ENCODE measurements around the gene SLC16A12. TPM values are rescaled to one million over a fixed set of nuclear protein-coding genes. Genes with fewer than 3 reads are reported as not detected.

The SLC16A12 gene
- total and polyA plus RNA-seq, 4 donors = 0.03 to 10.7 (median 0.94) TPM

- H3K4me3 ChIP-seq (ENCODE audit: low read depth in 1 of 3, low read length in 3 of 3) = no peak overlapping the region
- no peaks in the 10 kb centered on the region for H3K9me3 ChIP-seq (ENCODE audit: control insufficient read depth in 4 of 4, low read length in 3 of 4)
- no peak for TF ChIP-seq MAX (IDR thresholded peaks at IDR 0.05)
- no peak for TF ChIP-seq EGR1 (IDR thresholded peaks at IDR 0.05; ENCODE audit: low read depth in 2 of 2)
- no peak for TF ChIP-seq HNF4G (IDR thresholded peaks at IDR 0.05)
- TF ChIP-seq JUND (IDR thresholded peaks at IDR 0.05) = no peak
- TF ChIP-seq YY1 (IDR thresholded peaks at IDR 0.05) = no peak
- TF ChIP-seq CTCF (IDR thresholded peaks at IDR 0.05; ENCODE audit: low read depth, low read length, missing input control) = no peak
- TF ChIP-seq GABPA (IDR thresholded peaks at IDR 0.05 in 1 of 2, conservative IDR thresholded peaks at IDR 0.05 in 1 of 2) = no peak
- 87% methylated on average over 1 of the region's 1 CpG for WGBS
- H3K27ac ChIP-seq (ENCODE audit: low read depth in 1 of 2, low read length in 2 of 2) = no peak overlapping the region
- H3K4me1 ChIP-seq (ENCODE audit: control insufficient read depth in 4 of 4, insufficient read depth in 4 of 4, low read length in 3 of 4) = peaks cover 0 to 13% (median 3%) of the 10 kb centered on the region in 4 donors
- H3K36me3 ChIP-seq (ENCODE audit: control insufficient read depth in 4 of 4, insufficient read depth in 3 of 4, low read depth in 1 of 4, low read length in 3 of 4) = no peaks in the 10 kb centered on the region
- no peak overlapping the region for H3K9ac ChIP-seq (ENCODE audit: low read depth in 1 of 2, low read length in 2 of 2)
- no peaks in the 10 kb centered on the region for H3K27me3 ChIP-seq (ENCODE audit: control insufficient read depth in 4 of 4, insufficient read depth in 4 of 4, low read length in 3 of 4)
- DNase-seq (ENCODE audit: low spot score) = no peak
Observed at GRCh38 chr10:89520706-89521105, 14.7 kb downstream of the SLC16A12 start.

- no peak overlapping the region for H3K27ac ChIP-seq (ENCODE audit: low read depth in 1 of 2, low read length in 2 of 2)
- peaks cover 0 to 13% (median 3%) of the 10 kb centered on the region in 4 donors for H3K4me1 ChIP-seq (ENCODE audit: control insufficient read depth in 4 of 4, insufficient read depth in 4 of 4, low read length in 3 of 4)
- no peak for DNase-seq (ENCODE audit: low spot score)
- 91% methylated on average over 12 of the region's 12 CpGs for WGBS
- no peaks in the 10 kb centered on the region for H3K27me3 ChIP-seq (ENCODE audit: control insufficient read depth in 4 of 4, insufficient read depth in 4 of 4, low read length in 3 of 4)
- TF ChIP-seq GABPA (IDR thresholded peaks at IDR 0.05 in 1 of 2, conservative IDR thresholded peaks at IDR 0.05 in 1 of 2) = no peak
- TF ChIP-seq MAX (IDR thresholded peaks at IDR 0.05) = no peak
- no peak for TF ChIP-seq YY1 (IDR thresholded peaks at IDR 0.05)
- no peak for TF ChIP-seq JUND (IDR thresholded peaks at IDR 0.05)
- TF ChIP-seq HNF4A (conservative IDR thresholded peaks at IDR 0.05) = no peak
- no peak for TF ChIP-seq RXRA (IDR thresholded peaks at IDR 0.05)
- TF ChIP-seq FOXA1 (IDR thresholded peaks at IDR 0.05) = no peak
- TF ChIP-seq RAD21 (IDR thresholded peaks at IDR 0.05) = no peak
- no peak for TF ChIP-seq FOXA2 (IDR thresholded peaks at IDR 0.05)
- TF ChIP-seq CTCF (IDR thresholded peaks at IDR 0.05; ENCODE audit: low read depth, low read length, missing input control) = no peak
- no peak for TF ChIP-seq NR2F2 (IDR thresholded peaks at IDR 0.05)
- no peak for TF ChIP-seq TAF1 (conservative IDR thresholded peaks at IDR 0.05)
- no peak for TF ChIP-seq REST (IDR thresholded peaks at IDR 0.05)
- no peaks in the 10 kb centered on the region for H3K36me3 ChIP-seq (ENCODE audit: control insufficient read depth in 4 of 4, insufficient read depth in 3 of 4, low read depth in 1 of 4, low read length in 3 of 4)
- H3K4me3 ChIP-seq (ENCODE audit: low read depth in 1 of 3, low read length in 3 of 3) = no peak overlapping the region
- H3K9ac ChIP-seq (ENCODE audit: low read depth in 1 of 2, low read length in 2 of 2) = no peak overlapping the region
- no peaks in the 10 kb centered on the region for H3K9me3 ChIP-seq (ENCODE audit: control insufficient read depth in 4 of 4, low read length in 3 of 4)
Observed at GRCh38 chr10:89518876-89519842, 16.2 kb downstream of the SLC16A12 start.

All from liver (tissue), 9 donors.